ENCODE data around the gene CPNE7.

DNA sequence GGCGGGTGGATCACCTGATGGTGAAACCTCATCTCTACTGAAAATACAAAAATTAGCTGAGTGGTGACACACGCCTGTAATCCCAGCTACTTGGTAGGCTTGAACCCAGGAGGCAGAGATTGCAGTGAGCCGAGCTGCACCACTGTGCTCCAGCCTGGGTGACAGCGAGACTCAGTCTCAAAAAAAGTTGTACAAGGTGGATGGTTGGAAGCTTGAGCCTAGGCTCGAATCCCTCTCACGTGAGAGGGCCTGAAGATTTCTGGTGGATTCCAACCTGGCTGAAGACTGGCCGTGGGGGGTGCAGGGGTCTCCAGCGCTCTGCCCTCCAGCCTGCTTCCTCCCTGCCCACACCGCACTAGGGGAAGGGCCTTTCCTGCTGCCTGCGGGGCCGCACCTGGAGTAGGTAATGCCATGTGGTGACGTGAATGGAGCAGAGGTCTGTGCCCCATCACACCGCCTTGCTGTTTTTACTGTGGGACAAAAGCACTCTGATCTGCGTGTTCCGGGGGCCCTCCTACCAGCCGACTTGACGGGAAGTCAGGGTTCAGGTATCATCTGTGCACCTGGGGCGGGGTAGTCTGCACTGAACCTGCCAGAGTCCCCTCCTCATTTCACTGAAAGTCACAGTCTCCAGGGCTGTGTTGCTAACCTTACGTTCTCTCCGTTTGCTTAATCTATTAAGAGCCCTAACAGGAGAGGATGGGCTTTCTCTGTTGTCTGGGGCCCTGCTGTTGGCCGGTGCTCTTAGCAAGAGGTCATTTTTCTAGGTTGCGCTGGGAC lies 10.9 kb upstream of the CPNE7 start:
- TF ChIP-seq, protein P1, sequence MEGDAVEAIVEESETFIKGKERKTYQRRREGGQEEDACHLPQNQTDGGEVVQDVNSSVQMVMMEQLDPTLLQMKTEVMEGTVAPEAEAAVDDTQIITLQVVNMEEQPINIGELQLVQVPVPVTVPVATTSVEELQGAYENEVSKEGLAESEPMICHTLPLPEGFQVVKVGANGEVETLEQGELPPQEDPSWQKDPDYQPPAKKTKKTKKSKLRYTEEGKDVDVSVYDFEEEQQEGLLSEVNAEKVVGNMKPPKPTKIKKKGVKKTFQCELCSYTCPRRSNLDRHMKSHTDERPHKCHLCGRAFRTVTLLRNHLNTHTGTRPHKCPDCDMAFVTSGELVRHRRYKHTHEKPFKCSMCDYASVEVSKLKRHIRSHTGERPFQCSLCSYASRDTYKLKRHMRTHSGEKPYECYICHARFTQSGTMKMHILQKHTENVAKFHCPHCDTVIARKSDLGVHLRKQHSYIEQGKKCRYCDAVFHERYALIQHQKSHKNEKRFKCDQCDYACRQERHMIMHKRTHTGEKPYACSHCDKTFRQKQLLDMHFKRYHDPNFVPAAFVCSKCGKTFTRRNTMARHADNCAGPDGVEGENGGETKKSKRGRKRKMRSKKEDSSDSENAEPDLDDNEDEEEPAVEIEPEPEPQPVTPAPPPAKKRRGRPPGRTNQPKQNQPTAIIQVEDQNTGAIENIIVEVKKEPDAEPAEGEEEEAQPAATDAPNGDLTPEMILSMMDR (IDR thresholded peaks at IDR 0.05; ENCODE audit: low read depth, low read length) = no peak
- TF ChIP-seq POLR2A (IDR thresholded peaks at IDR 0.05; ENCODE audit: extremely low read depth, insufficient read length) (peak; percentile 19), MYC (IDR thresholded peaks at IDR 0.05; ENCODE audit: low read depth, low read length) (0 out of 2 replicates have a peak, but pooled peaks have one; percentile 5)
- TF ChIP-seq, protein P2, sequence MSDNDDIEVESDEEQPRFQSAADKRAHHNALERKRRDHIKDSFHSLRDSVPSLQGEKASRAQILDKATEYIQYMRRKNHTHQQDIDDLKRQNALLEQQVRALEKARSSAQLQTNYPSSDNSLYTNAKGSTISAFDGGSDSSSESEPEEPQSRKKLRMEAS (IDR thresholded peaks at IDR 0.05; ENCODE audit: low read depth, low read length) = no peak
